ENCODE results near the gene CDKL1. TPM values are rescaled to one million over a fixed set of nuclear protein-coding genes. Genes with fewer than 3 reads are reported as not detected.

The CDKL1 gene
- total and polyA plus RNA-seq, 2 of the 13 experiments (the other 11 are each of a cell fraction or from before 2014, with no cell fraction given), result 4.4 to 5.1 TPM

DNA sequence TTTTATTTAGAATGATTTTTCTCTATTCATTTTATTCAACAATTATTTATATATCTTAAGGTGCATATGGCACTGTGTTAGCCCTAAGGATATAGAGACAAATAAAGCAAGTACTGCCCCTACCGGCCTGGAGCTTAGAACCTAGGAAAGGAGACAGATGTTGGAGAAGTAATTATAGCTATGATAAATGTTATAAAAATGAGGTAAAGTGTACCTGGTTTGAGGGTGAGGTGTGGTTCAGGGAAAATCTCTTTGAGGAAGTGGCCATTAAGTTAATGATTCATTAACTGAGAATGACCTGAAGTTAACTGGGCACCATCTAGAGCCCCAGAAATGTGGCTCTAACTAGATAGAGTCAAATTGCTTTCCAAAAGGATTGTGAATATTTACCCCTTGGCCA lies 31.9 kb downstream of the CDKL1 start:
- intact Hi-C loops (cut with micrococcal nuclease; ENCODE audit: unreplicated experiment), result no loop called here
- no TSS peak for BruUV-seq (replicated peaks)
- Histone ChIP-seq H3K4me2 (ENCODE audit: low read depth, low read length) (no peak overlapping the region), H4K20me1 (ENCODE audit: insufficient read depth, low read length) (no peaks in the 10 kb centered on the region), H3K9me3 (ENCODE audit: low read length) (no peaks in the 10 kb centered on the region), H3K4me3 (replicated peaks in 1 of 3; ENCODE audit: insufficient read depth in 1 of 3, low read depth in 2 of 3, low read length in 3 of 3) (no peak overlapping the region), H3K36me3 (replicated peaks in 1 of 2; ENCODE audit: control insufficient read depth in 1 of 2, insufficient read depth in 2 of 2, low read length in 2 of 2) (no peaks in the 10 kb centered on the region), H2AFZ (ENCODE audit: low read length) (no peak overlapping the region), H3K79me2 (ENCODE audit: insufficient read depth, low read length) (no peaks in the 10 kb centered on the region), H3K27me3 (ENCODE audit: control insufficient read depth in 1 of 2, insufficient read depth in 2 of 2, low read length in 2 of 2) (no peaks in the 10 kb centered on the region), H3K9ac (ENCODE audit: insufficient read depth, low read depth, low read length) (no peak overlapping the region), H3K27ac (ENCODE audit: extremely low read length, insufficient read depth, low read length) (no peak overlapping the region), H3K4me1 (ENCODE audit: insufficient read depth, low read length) (peaks cover 36% of the 10 kb centered on the region)
- TF ChIP-seq ELF3 (CRISPR knock-in tag; IDR thresholded peaks at IDR 0.05) (0 out of 2 replicates have a peak, but pooled peaks have one; percentile 29), FOXA1 (IDR thresholded peaks at IDR 0.05) (no peak), FOXA1 (CRISPR knock-in tag; IDR thresholded peaks at IDR 0.05) (no peak), XBP1 (CRISPR knock-in tag; IDR thresholded peaks at IDR 0.05) (no peak)
- POLR2A ChIA-PET, result interaction anchor here (1.3 kb wide), 1 partner anchor 53 kb away, joined by 3 read pairs; the partner anchor contains the start of genes DMAC2L and L2HGDH
- FAIRE-seq (no peak), ATAC-seq (peak; percentile 36; the same call in 2 of the 3 replicates), DNase-seq (ENCODE audit: low spot score) (no peak)
- 27% methylated on average over 1 of the region's 1 CpG for WGBS (ENCODE audit: low lambda C conversion rate)
- in situ Hi-C loops (cut with HindIII; ENCODE audit: extremely low pct_ligation_motif_present, low pct_unique_long_range_greater_than_20kb), result no loop called here
- CTCF ChIA-PET (ENCODE audit: low intra/inter-chr PET ratio, low total read pairs), result no interaction called here

GRCh38 chr14:50363714-50364111 lies 33.0 kb downstream of the CDKL1 start:
- ATAC-seq (peak; percentile 37), FAIRE-seq (no peak), DNase-seq (ENCODE audit: low spot score) (no peak)
- H3K36me3 ChIP-seq (replicated peaks in 1 of 2; ENCODE audit: control insufficient read depth in 1 of 2, insufficient read depth in 2 of 2, low read length in 2 of 2), result no peaks in the 10 kb centered on the region
- no peaks in the 10 kb centered on the region for H4K20me1 ChIP-seq (ENCODE audit: insufficient read depth, low read length)
- no peaks in the 10 kb centered on the region for H3K27me3 ChIP-seq (ENCODE audit: control insufficient read depth in 1 of 2, insufficient read depth in 2 of 2, low read length in 2 of 2)
- 0 out of 6 replicates have a peak overlapping the region, but pooled peaks of 1 of the 3 experiments have one; percentile 12 for H3K4me3 ChIP-seq (replicated peaks in 1 of 3; ENCODE audit: insufficient read depth in 1 of 3, low read depth in 2 of 3, low read length in 3 of 3)
- no peak overlapping the region for H2AFZ ChIP-seq (ENCODE audit: low read length)
- BruUV-seq (replicated peaks), result no TSS peak
- ChIA-PET CTCF (ENCODE audit: low intra/inter-chr PET ratio, low total read pairs) (no interaction called here), POLR2A (no interaction called here)
- H3K27ac ChIP-seq (ENCODE audit: extremely low read length, insufficient read depth, low read length), result no peak overlapping the region
- H3K4me1 ChIP-seq (ENCODE audit: insufficient read depth, low read length), result peaks cover 36% of the 10 kb centered on the region
- WGBS (ENCODE audit: low lambda C conversion rate), result 53% methylated on average over 4 of the region's 4 CpGs
- no peak overlapping the region for H3K9ac ChIP-seq (ENCODE audit: insufficient read depth, low read depth, low read length)
- H3K79me2 ChIP-seq (ENCODE audit: insufficient read depth, low read length), result no peaks in the 10 kb centered on the region
- H3K4me2 ChIP-seq (ENCODE audit: low read depth, low read length), result peak overlapping the region; percentile 64
- TF ChIP-seq HNRNPH1 (optimal IDR thresholded peaks at IDR 0.05; ENCODE audit: low read depth, low read length) (no peak), ZNF543 (CRISPR knock-in tag; IDR thresholded peaks at IDR 0.05) (0 out of 2 replicates have a peak, but pooled peaks have one; percentile 46)
- intact Hi-C loops (cut with micrococcal nuclease; ENCODE audit: unreplicated experiment) (no loop called here), in situ Hi-C loops (cut with HindIII; ENCODE audit: extremely low pct_ligation_motif_present, low pct_unique_long_range_greater_than_20kb) (no loop called here)
- no peaks in the 10 kb centered on the region for H3K9me3 ChIP-seq (ENCODE audit: low read length)
